ENCODE results near the gene ABL2. TPM values are rescaled to one million over a fixed set of nuclear protein-coding genes. Genes with fewer than 3 reads are reported as not detected.
"Not testable (repeated sequence)": the region's sequence is repeated elsewhere in the genome, so short reads cannot be mapped to it uniquely, and the experiment has no call there.

Gene ABL2
- total RNA-seq, 4 donors from 2014 or later: 3.3 to 12.0 (median 6.2) TPM

- intact Hi-C loops (cut with DNase I): no loop called here
Measured at GRCh38 chr1:179144626-179145025, 84.9 kb downstream of the ABL2 start.

GRCh38 chr1:179143322-179143721 lies 86.2 kb downstream of the ABL2 start:
- no peaks in the 10 kb centered on the region for H3K27me3 ChIP-seq
- TF ChIP-seq CTCF (IDR thresholded peaks at IDR 0.05) (no peak), POLR2A (IDR thresholded peaks at IDR 0.05) (no peak)
- 44 to 52% methylated on average over 3 of the region's 3 CpGs for WGBS, 2 donors
- intact Hi-C loops (cut with DNase I): no loop called here
- peaks cover 0 to 29% (median 13%) of the 10 kb centered on the region in 3 donors for H3K4me1 ChIP-seq
- H3K27ac ChIP-seq: peak overlapping the region in 3 of 4 donors; percentile 60 to 88 (median 65)
- H3K36me3 ChIP-seq: peaks cover 0 to 4% (median 0%) of the 10 kb centered on the region in 3 donors
- H3K9me3 ChIP-seq: no peaks in the 10 kb centered on the region
- DNase-seq: no peak
- H3K4me3 ChIP-seq: peak overlapping the region in 1 of 4 donors; percentile 46

More at GRCh38 chr1:179144626-179145025, 84.9 kb downstream of the ABL2 start:
- DNase-seq: no peak
- no peaks in the 10 kb centered on the region for H3K27me3 ChIP-seq
- TF ChIP-seq CTCF (IDR thresholded peaks at IDR 0.05) (no peak), POLR2A (IDR thresholded peaks at IDR 0.05) (no peak)
- peaks cover 0 to 29% (median 13%) of the 10 kb centered on the region in 3 donors for H3K4me1 ChIP-seq
- H3K27ac ChIP-seq: no peak overlapping the region
- no peaks in the 10 kb centered on the region for H3K9me3 ChIP-seq
- H3K36me3 ChIP-seq: peaks cover 0 to 8% (median 0%) of the 10 kb centered on the region in 3 donors
- 50 to 63% methylated on average over 1 of the region's 1 CpG for WGBS, 2 donors
- no peak overlapping the region for H3K4me3 ChIP-seq

GRCh38 chr1:179142889-179143299 lies 86.6 kb downstream of the ABL2 start:
- peak overlapping the region in 3 of 4 donors; percentile 60 to 88 (median 65) for H3K27ac ChIP-seq
- intact Hi-C loops (cut with DNase I): no loop called here
- H3K4me1 ChIP-seq: peaks cover 0 to 33% (median 13%) of the 10 kb centered on the region in 3 donors
- TF ChIP-seq CTCF (IDR thresholded peaks at IDR 0.05): no peak
- peak in 2 of 4 donors; percentile 38 to 44 for TF ChIP-seq POLR2A (IDR thresholded peaks at IDR 0.05)
- H3K9me3 ChIP-seq: no peaks in the 10 kb centered on the region
- DNase-seq: no peak
- WGBS, 2 donors: 49% methylated on average over 2 of the region's 2 CpGs
- peak overlapping the region in 3 of 4 donors; percentile 9 to 46 (median 15) for H3K4me3 ChIP-seq
- peaks cover 0 to under 1% (median 0%) of the 10 kb centered on the region in 3 donors for H3K36me3 ChIP-seq
- no peaks in the 10 kb centered on the region for H3K27me3 ChIP-seq

GRCh38 chr1:179141592-179142251 lies 87.8 kb downstream of the ABL2 start:
- no peaks in the 10 kb centered on the region for H3K27me3 ChIP-seq
- H3K4me1 ChIP-seq: peaks cover 0 to 40% (median 13%) of the 10 kb centered on the region in 3 donors
- H3K9me3 ChIP-seq: no peaks in the 10 kb centered on the region
- TF ChIP-seq CTCF (IDR thresholded peaks at IDR 0.05) (no peak), POLR2A (IDR thresholded peaks at IDR 0.05) (no peak)
- peak overlapping the region in 2 of 4 donors; percentile 15 to 46 for H3K4me3 ChIP-seq
- H3K36me3 ChIP-seq: no peaks in the 10 kb centered on the region
- DNase-seq: no peak
- intact Hi-C loops (cut with DNase I): no loop called here
- 41 to 42% methylated on average over 4 of the region's 4 CpGs for WGBS, 2 donors
- H3K27ac ChIP-seq: peak overlapping the region in 3 of 4 donors; percentile 43 to 65 (median 60)

GRCh38 chr1:179138755-179139154 lies 90.7 kb downstream of the ABL2 start:
- H3K4me3 ChIP-seq; intact Hi-C loops (cut with DNase I); H3K27ac ChIP-seq; H3K9me3 ChIP-seq; DNase-seq; H3K36me3 ChIP-seq; H3K27me3 ChIP-seq: not testable (repeated sequence)
- peaks cover 0 to 38% (median 12%) of the 10 kb centered on the region in 3 donors for H3K4me1 ChIP-seq
- 95 to 96% methylated on average over 4 to 14 of the region's 21 CpGs for WGBS, 2 donors
